ENCODE data around the gene SLC23A2.

The SLC23A2 gene

GRCh38 chr20:5002077-5002413 is 735 bp upstream of the SLC23A2 start:
- peaks cover 6% of the 10 kb centered on the region for H3K27me3 Mint-ChIP-seq (ENCODE audit: low read depth)
- H3K4me1 Mint-ChIP-seq = peaks cover 20% of the 10 kb centered on the region
- no peaks in the 10 kb centered on the region for H3K9me3 Mint-ChIP-seq
- no peak overlapping the region for H3K27ac Mint-ChIP-seq
- peak overlapping the region; percentile 92 to 97 (median 94) for H3K4me3 Mint-ChIP-seq
- TF ChIP-seq, protein P1, sequence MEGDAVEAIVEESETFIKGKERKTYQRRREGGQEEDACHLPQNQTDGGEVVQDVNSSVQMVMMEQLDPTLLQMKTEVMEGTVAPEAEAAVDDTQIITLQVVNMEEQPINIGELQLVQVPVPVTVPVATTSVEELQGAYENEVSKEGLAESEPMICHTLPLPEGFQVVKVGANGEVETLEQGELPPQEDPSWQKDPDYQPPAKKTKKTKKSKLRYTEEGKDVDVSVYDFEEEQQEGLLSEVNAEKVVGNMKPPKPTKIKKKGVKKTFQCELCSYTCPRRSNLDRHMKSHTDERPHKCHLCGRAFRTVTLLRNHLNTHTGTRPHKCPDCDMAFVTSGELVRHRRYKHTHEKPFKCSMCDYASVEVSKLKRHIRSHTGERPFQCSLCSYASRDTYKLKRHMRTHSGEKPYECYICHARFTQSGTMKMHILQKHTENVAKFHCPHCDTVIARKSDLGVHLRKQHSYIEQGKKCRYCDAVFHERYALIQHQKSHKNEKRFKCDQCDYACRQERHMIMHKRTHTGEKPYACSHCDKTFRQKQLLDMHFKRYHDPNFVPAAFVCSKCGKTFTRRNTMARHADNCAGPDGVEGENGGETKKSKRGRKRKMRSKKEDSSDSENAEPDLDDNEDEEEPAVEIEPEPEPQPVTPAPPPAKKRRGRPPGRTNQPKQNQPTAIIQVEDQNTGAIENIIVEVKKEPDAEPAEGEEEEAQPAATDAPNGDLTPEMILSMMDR (IDR thresholded peaks at IDR 0.05; ENCODE audit: unreplicated experiment in 3 of 3) = no peak
- no peaks in the 10 kb centered on the region for H3K36me3 Mint-ChIP-seq (ENCODE audit: low read depth)

DNA sequence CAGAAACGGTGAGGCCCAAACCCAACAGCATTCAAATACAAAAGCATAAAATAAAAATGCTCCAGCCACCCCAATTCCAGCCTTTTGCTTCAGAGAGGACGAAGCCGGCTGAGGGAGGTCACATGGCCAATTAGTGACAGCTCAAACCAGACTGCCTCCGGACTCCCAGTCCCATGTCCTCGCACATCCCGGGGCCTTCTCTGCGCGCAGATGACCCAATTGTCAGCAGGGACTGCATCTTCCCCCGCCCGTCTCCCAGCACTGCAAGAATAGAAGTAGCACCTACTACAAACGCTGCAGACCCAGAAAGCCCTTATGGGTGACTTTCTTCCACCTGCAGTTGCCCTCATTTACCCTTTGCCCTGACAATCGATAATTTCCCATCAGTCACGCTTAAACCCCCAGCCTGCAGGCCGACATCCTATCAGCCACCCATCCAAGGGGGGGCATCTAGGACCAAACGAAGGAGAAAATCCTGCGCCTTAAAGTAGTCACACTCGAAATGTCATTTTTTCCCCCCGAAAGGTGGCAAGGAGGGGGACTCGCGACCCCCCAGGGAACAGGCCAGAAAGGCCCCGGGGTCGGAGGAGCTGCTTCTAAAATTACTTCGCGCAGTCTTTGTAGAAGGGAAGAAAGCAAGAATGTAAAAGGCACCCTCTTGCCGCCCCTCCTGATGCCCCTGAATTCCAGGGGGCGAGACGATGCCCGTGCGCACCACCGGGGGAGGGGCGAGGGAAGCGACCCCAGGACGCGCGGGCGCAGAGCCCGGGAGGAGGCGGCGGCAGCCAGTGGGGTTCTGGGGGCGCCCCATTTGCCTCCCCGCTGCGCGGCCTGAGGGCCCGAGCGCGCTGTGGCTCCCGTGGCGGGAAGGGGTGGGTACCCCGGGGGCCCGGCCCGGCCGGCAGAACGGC is 792 bp downstream of the SLC23A2 start:
- Mint-ChIP-seq H3K27me3 (ENCODE audit: low read depth) (peaks cover 6% of the 10 kb centered on the region), H3K36me3 (ENCODE audit: low read depth) (no peaks in the 10 kb centered on the region), H3K4me3 (peak overlapping the region; percentile 86 to 98 (median 94)), H3K4me1 (peaks cover 20% of the 10 kb centered on the region), H3K9me3 (no peaks in the 10 kb centered on the region), H3K27ac (peak overlapping the region in 2 of 3 experiments; percentile 48 to 51)
- TF ChIP-seq, protein P1 (IDR thresholded peaks at IDR 0.05; ENCODE audit: unreplicated experiment in 3 of 3) = no peak

DNA sequence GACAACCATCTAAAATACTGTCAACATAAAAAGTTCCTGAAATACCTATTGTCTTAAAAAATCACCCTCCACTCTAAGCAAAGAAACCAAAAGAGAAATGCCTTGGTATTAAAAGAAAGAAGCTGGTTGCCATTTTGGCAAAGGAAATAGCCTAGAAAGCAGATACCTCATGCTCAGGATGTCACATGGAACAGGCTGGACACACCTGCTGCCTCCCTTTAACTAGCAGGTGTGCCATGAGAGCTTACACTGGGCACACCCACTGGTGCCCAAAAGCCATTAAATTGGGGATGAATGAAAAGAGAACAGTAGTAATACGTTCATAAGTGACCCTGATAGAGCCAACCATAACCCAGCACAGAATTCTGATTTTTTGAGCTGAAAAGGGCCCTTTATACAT is 1.5 kb downstream of the SLC23A2 start:
- TF ChIP-seq, protein P1 (IDR thresholded peaks at IDR 0.05; ENCODE audit: unreplicated experiment in 3 of 3) = no peak
- H3K27ac Mint-ChIP-seq = no peak overlapping the region
- peaks cover 6% of the 10 kb centered on the region for H3K27me3 Mint-ChIP-seq (ENCODE audit: low read depth)
- H3K4me1 Mint-ChIP-seq = peaks cover 20% of the 10 kb centered on the region
- peak overlapping the region; percentile 86 to 98 (median 94) for H3K4me3 Mint-ChIP-seq
- no peaks in the 10 kb centered on the region for H3K36me3 Mint-ChIP-seq (ENCODE audit: low read depth)
- H3K9me3 Mint-ChIP-seq = no peaks in the 10 kb centered on the region

GRCh38 chr20:4998160-4998651 is 3.1 kb downstream of the SLC23A2 start:
- no peaks in the 10 kb centered on the region for H3K9me3 Mint-ChIP-seq

DNA sequence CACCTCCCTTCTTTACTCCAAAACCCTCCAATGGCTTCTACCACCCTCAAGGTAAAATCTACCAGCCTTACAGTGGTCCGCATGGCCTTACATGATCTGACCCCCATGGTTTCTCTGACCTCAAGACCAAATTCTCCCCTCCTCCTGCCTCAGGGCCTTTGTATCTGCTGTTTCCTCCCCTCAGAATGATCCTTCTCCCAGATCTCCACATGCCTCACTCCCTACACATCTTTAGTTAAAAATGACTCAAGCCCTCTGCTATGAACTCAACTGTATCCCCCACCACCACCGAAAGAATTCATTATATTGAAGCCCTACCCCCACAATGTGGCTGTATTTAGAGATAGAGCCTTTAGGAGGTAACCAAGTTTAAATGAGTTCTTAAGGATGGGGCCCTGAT is 4.1 kb downstream of the SLC23A2 start:
- no peak overlapping the region for H3K4me3 Mint-ChIP-seq
- no peaks in the 10 kb centered on the region for H3K9me3 Mint-ChIP-seq
- peaks cover 6% of the 10 kb centered on the region for H3K27me3 Mint-ChIP-seq (ENCODE audit: low read depth)
- H3K27ac Mint-ChIP-seq = no peak overlapping the region
- no peaks in the 10 kb centered on the region for H3K36me3 Mint-ChIP-seq (ENCODE audit: low read depth)
- peaks cover 20% of the 10 kb centered on the region for H3K4me1 Mint-ChIP-seq
- TF ChIP-seq, protein P1 (IDR thresholded peaks at IDR 0.05; ENCODE audit: unreplicated experiment in 3 of 3) = no peak

More at GRCh38 chr20:4998160-4998651, 3.1 kb downstream of the SLC23A2 start:
- H3K4me1 Mint-ChIP-seq = peaks cover 20% of the 10 kb centered on the region
- no peaks in the 10 kb centered on the region for H3K36me3 Mint-ChIP-seq (ENCODE audit: low read depth)
- H3K27ac Mint-ChIP-seq = peak overlapping the region in 1 of 3 experiments; percentile 12
- H3K27me3 Mint-ChIP-seq (ENCODE audit: low read depth) = peaks cover 6% of the 10 kb centered on the region
- peak overlapping the region; percentile 39 to 81 (median 72) for H3K4me3 Mint-ChIP-seq
- TF ChIP-seq, protein P1 (IDR thresholded peaks at IDR 0.05; ENCODE audit: unreplicated experiment in 3 of 3) = no peak
